HG02938 (cell line): ENCODE measurements around the gene ADCY7.
"Not testable (repeated sequence)": the region's sequence is repeated elsewhere in the genome, so short reads cannot be mapped to it uniquely, and the experiment has no call there.

ENCODE experiments used
- ATAC-seq: cut with Tn5 transposase; IDR thresholded peaks from one replicate; pipeline ENCODE4 v1.9.1; 2021; ENCODE audit warnings: mild to moderate bottlenecking, moderate library complexity; ENCODE audit not compliant: unreplicated experiment

ADCY7 gene

DNA sequence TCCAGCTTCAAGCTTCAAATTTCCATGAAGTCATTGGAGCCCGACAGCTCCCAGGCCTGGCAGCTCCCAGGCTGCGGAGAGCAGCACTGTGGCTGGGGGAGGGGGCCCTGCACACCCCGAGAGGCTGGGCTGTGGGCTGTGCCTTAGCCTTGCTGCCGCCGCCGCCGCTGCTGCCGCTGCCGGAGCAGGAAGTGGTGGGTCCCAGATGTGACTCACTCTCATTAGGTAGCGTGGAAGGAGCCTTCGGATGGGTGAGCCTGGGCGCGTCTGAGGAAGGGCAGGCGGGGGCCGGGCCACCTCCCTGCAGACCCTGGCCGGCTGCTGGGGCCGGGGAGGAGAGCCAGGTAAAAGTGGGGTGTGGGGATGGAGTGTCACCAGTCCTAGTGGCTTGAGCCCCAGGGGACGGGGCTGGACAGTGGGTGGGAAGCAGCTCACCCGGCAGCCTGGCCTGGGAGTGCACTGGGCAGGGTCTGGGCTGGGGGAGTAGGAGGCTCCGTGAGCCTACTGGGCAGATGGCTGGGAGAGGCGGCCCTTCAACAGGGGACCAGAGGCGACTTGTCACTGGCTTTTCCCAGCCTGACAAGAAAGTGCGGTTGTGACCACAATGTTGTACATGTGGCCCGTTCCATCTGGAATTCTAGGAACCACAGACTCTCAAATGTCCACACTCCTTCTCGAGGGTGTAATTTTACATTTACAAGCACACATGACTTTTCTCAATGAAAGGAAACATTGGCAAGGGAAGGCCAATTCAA, at the start of gene ADCY7:
TSS of gene ADCY7 (plus strand) at position 215 of the 755 bp plus-strand sequence. CDS start 21,629 bp downstream, outside the sequence.
- ATAC-seq: peak; percentile 75

DNA sequence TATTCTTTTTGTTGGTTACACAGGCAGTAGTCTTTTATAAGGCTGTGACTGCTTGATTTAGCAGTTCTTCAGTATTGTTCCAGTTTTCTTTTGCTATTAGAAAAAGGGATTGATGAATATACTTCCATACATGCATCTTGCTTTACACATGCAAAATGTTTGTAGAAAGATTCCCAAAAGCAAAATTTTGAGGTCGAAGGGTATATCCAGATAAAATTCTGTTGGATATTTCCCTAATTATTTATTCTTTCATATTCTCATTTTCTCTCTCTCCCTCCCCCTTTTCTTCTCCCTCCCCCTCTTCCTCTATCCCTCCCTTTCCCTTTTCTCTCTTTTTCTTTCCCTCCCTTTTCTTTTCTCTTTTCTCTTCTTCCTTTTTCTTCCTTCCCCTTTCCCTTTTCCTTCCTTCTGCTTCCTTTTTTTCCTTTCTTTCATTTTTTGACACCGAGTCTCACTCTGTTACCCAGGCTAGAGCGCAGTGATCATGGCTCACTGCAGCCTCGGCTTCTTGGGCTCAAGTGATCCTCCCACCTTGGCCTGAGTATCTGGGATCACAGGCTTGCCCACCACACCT, 46.9 kb upstream of the ADCY7 start:
- ATAC-seq: no peak

DNA sequence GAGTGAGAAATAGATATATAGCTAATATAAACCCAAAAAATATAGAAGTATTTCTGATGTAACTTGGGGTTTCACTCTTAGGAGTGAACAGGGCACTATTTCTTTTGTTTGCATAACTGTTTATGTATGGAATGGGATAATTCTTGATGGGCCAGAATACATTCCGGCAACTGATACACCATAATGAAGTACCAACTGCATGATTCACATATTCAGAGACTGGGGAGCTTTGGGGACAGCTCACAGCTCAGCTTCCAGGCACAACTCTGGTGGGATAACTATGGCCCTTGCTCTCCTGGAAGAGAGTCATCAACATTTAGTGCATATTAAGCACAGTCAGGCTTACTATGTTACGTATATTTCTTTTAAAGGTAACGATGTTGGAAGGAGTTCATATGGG, 42.1 kb upstream of the ADCY7 start:
- no peak for ATAC-seq

DNA sequence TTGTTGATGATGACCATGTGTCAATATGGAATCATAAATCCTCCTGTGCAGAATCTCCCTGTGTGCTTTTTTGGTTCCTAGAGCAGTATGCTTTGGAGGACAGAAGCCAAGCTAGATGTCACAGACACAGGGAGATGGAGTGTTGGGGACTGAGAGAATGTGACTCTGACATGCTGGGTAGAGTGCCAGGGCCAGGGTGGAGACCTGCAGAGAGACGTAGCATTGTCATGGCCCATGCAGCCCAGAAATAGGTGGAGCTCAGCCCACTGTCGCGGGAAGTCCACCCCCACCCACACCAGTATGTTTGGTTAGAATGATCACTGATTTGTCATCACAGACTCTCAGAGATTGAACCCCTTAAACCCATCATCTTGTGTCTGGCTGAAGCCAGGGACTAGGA, 39.2 kb upstream of the ADCY7 start:
- ATAC-seq: no peak

DNA sequence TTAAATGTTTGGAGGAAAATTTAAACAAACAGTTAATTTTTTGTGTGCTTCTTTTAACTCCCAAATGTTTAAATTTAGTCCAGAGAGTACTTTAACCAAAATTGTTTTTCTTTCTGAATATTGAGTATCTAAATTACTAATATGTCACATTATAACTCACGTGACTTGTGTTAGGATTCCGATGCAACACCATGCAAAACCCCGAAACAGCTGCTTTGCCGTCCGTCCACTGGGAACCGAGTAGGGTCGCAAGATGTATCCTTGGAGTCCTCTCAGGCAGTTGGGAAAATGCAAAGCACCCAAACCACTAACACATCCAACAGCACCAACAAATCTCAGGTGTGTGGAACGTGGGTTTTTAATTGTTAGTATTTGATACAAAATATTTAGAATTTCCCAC, 38.7 kb upstream of the ADCY7 start:
- no peak for ATAC-seq

DNA sequence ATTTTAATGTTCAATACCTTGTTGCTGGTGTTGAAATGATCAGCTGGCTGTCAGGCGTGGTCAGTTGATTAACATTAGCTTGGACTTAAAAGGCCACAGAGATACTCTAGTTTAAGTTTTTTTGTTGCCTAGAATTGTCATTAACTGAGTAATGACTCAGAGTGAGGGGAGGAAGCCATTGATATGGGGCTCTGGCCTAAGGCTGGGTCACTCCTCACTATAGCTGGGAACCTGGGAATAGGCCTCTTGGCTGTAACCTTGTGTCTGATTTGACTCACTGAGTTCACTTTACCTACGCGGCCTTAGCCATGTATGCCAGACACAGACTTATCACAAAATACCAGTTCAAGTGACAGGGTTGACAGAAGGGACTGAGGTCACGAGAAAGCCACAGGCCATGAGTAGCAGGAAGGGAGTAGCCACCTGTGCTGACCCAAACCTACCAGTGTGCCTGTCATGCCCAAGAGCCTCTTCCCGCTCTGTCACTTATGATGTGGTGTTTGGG, 37.9 kb upstream of the ADCY7 start:
- no peak for ATAC-seq

DNA sequence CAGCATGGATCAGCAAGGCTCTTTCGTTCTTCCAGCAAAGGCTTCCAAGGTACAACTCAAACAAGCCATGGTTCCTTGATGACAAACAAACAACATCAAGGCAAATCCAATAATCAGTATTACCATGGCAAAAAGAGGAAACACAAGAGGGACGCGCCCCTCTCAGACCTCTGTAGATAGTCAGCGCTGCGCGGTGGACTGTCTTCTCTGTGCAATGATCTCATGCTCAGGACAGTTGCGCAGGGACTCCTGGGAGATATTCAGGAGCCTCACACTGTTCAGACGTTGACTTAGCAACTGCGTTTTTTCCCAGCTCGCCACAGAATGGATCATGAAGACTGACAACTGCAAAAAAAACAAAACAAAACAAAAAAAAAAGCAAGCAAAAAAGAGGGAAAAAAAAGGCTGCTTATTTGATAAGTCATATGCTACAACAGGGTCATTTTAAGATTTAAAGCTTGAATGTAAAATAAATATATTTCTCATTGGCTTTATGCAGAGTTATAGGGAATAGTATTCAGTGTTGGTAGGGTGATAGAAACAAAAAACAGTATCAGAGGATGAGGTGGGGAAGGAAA, 37.1 kb upstream of the ADCY7 start:
- ATAC-seq: no peak

DNA sequence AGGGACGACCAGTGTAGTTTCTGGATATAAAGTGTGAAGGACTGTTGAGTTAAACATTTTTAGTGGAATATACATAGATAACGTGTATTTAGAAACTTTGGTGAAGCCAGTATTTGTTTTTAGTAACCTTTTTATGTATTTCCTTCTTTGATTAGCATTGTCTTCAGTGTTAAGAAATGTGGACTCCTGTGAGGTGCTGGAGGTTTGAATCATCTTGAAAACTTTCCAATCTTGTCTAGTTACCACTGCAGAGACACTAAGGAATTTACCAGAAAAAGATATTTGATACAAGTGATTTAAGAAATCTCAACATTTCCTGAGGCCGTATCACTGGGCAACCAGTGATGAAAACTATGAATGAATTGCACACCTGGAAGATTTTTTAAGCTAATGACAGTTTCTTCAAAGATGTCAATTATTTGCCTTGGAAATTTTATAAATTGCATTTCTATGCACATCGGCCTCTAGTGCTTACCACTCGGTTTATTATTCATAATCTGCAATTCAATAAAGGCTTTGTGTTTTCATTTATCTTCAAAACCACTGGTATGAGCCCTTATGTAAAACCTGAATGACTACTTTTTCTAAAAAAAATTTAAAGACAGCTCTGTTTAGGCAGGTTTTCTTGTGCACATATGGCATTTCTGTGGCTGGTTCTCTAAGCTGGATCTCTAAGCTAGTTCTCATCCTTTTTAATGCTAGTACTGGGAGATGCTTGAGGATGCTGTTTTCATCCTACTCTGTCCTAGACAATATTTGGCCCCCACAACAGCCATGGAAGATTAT, 31.4 kb upstream of the ADCY7 start:
- ATAC-seq: no peak

DNA sequence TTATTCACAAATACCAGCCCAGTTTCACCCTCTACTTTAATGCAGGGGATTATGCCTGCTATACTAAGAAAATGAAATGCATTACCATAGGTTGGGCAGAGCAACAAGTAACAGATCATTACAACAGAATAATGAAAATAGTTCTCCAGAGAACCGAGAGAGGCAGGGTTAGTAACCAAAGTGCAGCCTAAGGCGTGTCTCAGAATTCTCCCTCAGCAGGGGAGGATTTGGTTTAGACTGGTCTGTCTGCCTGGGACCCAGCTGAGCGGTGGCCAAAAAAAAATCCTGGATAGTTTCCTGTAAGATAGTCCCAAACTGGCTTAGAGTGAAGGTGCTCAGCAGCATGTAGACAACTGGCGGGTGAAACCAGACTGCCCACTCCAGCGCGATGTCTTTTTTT, 30.8 kb upstream of the ADCY7 start:
- no peak for ATAC-seq

DNA sequence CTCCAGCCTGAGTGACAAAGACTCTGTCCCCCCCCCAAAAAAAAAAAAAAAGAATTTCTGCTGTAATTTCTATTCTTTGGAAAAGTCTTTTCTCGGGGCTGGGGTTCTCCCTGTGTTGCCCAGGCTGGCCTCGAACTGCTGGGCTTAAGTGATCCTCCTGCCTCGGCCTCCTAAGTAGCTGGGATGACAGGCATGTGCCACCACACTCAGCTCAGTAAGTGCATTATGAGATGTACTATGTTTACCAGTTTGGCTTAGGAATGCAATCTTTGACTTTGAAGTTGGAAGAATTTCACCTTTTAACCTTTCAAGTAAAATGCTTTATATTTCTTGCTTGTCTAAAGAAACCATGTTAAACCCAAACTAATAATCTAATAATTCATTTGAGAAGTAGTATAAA, 28.0 kb upstream of the ADCY7 start:
- ATAC-seq: no peak

DNA sequence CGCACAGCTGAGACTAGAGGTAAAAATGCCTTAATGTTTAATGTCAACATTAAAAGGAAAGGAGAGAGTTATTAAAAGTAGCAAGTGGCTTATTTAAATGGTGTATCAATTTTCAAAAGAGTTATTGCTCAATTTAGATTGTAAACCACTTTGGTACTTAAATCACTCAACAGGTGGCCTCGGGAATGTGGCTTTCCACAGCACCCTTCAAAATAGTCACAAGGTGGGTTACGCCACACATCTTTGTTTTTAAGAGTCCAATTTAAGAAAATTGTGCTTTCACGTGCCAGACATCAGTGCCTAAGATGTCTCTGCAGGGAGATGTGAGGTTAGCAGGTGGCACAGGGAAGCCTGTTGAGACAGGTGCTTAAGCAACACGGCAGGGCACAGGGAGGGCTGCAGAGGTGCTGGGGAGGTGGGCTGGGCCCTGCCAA, 27.5 kb upstream of the ADCY7 start:
- no peak for ATAC-seq

DNA sequence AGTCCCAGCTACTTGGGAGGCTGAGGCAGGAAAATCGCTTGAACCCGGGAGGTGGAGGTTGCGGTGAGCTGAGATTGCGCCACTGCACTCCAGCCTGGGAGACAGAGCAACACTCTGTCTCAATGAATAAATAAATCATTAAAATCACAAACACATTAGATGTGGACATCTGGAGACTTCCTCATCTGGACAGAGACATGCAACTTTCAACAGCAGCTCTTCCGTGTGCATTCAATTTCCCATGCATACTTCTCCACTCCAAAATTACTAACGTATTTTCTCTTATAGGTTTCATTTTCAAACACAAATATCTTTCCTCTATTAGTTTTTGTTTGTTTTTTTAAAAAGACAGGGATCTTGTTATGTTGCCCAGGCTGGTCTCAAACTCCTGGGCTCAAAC, 23.3 kb upstream of the ADCY7 start:
- not testable (repeated sequence) for ATAC-seq

DNA sequence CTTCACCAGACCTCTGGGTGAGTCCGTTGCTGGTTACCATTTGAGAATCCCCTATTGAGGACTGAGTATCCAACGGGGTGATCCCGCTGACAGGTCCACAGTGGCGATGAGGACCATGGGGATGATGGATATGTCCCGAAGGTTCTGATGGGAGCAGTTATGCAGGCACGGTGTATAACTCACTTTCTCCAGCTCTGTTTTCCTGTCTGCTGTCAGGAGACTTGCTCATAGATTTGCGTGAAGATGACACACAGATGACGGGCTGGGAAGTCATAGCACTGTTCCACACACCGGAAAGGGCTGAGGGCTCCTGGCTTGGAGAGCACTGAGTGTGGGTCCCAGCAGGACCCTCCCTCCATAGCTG, 22.2 kb upstream of the ADCY7 start:
- ATAC-seq: no peak

DNA sequence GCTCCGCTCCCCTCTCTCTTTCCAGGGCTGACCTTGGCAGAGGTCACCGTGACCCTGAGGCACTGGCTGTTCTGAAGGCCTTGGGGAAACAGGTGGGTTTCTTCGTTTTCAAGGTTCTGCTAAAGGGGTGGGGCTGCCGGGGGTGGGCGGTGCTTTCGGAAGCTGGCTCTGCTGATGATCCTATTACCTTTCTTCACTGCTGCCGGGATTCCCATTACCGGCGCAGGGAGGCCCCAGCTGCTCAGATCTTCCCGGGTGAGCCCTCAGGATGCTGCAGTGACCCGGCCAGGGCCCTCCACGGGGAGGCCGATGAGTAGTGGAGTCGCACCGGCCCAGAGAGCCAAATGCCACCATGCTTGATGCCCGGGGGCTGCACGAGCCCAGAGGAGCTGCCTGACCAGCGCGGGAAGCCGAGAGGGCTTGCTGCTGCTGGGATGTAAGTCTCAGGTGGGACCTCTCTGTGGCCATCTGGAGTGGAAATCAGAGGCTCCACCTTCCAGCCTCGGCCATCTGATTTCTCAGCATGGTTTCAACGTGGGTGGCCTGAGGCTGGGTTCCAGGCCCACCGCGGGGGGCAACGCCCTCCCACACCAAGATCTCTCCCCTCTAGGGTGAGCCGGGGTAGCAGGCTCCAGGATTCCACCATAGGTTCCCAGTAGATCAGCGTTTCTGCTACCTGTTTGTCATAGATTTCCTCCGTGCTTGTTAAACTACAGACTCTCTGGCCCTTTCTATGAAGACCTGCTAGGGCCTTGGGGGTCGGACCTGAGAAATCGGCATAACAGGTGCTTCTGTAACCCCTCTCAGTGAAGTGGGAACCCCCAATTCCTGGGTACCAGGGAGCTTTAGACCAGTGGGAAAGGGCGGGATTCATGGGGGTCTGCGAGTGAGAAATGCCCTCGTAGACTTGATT, 21.6 kb upstream of the ADCY7 start:
- no peak for ATAC-seq

DNA sequence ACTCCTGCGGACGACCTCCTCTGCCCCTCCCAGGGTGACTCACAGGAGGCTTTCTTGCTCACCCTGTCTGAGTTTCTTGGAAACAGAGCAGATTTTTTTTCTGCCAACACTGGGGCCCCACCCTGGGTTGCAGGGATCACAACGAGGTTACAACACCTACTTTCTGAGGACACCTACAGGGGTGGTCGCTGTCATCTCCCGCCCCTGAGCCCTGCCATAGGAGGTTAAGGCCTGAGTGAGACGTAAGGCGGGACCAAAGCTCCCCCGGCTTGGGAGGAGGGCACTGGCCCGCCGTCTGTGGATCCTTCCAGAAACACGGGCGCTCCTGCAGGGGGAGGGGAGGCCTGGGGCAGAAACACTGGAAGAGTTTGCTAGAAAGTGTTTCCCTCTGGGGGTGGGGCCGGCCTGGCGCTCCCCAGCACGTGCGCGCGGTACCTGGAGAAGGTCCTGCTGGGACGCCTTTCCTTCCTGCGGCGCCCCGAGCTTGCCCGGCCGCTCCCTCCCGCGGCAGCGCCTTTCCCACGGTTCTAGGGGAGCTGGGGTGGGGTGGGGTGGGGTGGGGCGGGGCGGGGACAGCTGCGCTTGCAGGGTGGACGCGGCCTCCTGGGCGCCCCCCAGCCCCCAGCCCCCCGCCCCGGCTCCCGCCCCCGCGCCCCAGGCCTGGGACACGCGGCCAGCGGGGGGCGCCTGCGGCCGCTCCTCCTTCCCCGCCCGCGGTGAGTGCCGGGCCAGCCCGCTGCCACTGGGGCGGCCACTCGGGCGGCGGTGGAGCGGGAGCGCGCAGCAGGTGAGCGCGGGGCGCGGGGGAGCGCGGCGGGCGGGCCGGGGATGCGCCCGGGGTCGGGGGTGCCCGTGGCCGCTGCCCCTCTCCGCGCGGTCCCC, 20.7 kb upstream of the ADCY7 start:
- ATAC-seq: peak; percentile 55

DNA sequence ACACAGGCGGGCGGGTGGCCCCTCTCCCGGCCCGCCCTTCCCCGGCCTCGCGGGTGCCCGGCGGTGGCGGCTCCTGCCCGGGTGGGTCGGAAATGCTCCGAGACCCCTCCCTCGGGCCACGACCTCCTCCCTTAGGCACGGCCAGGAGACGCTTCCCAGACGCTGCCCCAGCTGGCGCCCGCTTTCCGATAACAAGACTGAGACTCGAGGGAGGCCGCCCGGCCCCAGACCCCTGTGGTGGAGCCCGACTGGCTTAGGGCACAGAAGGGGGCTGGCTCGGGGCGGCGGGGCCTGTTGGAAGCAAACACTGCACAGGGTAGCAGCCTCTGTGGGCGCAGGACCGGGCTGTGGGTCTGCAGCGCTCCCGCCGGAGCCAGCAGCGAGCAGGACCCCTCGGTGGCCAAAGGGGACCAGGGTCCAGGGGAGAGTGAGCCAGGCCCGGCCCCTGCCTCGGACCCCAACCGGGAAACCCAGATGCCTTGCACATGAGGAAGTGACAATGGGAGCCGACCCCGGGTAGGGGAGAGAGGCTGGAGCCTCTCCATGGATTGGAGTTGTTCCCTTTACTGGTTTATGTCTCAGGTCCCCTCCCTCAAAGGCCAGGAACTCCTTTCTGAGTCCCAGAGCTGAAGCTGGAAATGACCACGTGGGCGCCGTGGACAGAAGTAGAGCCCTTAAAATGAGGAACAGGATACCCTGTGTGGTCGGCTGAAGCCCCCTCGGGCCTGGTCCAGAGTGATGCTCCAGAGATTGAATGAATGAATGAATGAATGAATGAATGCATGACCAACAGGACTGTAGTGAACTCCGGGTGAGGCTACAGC, 19.8 kb upstream of the ADCY7 start:
- peak; percentile 36 for ATAC-seq

DNA sequence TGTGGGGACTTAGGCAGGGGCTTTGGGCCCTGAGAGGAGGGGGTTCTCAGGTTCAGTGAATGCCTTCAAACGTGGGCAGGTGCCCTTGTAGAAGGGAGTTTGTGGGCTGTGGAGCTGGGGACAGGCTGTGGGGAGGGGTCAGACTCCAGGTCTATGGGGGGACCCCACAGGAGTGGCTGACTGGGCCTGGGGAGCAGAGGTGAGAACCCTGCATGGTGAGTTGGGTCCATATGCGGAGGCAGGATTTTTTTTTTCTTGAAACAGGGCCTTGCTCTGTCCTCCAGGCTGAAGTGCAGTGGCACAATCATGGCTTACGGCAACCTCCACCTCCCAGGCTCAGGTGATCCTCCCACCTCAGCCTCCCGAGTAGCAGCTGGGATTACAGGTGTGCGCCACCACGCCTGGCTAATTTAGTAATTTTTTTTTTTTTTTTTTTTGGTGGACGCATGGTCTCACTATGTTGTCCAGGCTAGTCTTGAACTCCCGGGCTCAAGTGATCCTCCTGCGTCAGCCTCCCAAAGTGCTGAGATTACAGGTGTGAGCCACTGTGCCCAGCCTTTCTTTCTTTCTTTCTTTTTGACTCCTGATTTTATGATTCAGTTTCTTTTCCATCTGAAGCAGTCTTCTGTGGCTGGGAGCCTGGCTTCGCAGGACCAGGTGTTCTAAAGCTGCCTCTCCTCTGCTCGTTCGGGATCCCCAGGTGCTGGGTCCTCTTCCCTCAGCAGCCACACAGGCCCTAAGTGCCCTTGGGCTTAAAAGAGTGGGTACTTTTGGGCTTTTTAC, 19.0 kb upstream of the ADCY7 start:
- ATAC-seq: no peak
